GM12801 (cell line): ENCODE data around the gene PLXNA4.

Source experiments
- TF ChIP-seq, protein P1 (sequence below): IDR thresholded peaks from one replicate; pipeline ENCODE4 v1.5.1; 2011; ENCODE audit warnings: control low read depth; ENCODE audit not compliant: insufficient read length; ENCODE audit errors: extremely low read depth

The PLXNA4 gene

DNA sequence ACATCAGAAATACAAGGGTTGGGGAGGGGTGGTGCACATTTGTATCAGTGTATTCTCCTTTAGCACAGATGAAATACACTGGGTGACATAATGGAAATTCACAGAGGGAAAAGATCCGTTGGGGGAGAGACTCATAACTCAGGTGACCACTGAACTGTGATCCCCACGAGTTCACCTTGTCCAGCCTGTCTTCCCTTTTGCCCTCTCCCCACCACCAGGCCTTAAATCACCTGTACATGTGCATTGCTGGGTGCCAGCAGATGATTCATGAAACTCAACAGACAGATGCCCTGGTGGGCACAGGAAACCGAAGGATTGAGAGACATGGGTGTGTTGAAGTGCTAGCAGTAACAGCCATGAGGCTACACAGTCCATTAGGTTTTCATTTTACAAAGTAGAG is 253.3 kb downstream of the PLXNA4 start:
- TF ChIP-seq, protein P1, sequence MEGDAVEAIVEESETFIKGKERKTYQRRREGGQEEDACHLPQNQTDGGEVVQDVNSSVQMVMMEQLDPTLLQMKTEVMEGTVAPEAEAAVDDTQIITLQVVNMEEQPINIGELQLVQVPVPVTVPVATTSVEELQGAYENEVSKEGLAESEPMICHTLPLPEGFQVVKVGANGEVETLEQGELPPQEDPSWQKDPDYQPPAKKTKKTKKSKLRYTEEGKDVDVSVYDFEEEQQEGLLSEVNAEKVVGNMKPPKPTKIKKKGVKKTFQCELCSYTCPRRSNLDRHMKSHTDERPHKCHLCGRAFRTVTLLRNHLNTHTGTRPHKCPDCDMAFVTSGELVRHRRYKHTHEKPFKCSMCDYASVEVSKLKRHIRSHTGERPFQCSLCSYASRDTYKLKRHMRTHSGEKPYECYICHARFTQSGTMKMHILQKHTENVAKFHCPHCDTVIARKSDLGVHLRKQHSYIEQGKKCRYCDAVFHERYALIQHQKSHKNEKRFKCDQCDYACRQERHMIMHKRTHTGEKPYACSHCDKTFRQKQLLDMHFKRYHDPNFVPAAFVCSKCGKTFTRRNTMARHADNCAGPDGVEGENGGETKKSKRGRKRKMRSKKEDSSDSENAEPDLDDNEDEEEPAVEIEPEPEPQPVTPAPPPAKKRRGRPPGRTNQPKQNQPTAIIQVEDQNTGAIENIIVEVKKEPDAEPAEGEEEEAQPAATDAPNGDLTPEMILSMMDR, result no peak

DNA sequence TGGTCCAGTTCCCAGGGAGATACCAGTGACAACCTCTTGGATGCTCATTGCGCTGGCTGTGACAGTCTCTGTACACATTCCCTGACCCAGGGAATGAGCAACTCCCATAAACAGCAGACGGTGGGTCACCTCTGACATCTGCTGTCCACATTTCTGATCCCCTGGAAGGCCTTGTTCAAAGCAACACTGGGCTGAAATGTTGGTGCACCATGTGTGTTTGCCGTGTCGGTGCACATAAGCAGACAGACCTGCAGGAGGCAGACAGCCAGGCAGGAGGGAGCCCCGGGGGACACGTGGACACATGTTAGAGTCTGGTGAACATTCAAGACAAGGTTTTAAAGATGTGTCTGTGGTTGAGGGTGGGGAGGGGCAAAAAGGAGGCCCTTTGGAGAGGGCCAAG is 254.9 kb downstream of the PLXNA4 start:
- TF ChIP-seq, protein P1, result no peak

DNA sequence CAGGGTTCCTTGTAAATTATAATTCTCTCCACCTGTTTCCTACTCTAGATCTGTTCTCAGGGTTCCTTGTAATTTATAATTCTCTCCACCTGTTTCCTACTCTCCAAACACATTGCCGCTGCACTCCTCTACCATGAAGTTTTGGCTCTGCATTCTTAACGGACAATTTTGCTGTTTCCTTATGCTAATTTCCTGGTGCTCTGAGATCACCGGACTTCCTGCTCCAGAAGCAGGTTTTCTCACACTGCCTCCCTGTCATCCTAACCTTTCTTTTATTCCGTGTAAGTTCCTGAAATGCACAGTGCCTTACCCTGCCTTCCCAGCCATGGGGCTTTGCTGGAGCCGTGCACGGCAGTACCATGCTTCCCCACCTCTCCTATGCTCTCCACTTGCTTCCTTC is 256.8 kb downstream of the PLXNA4 start:
- TF ChIP-seq, protein P1, result no peak

DNA sequence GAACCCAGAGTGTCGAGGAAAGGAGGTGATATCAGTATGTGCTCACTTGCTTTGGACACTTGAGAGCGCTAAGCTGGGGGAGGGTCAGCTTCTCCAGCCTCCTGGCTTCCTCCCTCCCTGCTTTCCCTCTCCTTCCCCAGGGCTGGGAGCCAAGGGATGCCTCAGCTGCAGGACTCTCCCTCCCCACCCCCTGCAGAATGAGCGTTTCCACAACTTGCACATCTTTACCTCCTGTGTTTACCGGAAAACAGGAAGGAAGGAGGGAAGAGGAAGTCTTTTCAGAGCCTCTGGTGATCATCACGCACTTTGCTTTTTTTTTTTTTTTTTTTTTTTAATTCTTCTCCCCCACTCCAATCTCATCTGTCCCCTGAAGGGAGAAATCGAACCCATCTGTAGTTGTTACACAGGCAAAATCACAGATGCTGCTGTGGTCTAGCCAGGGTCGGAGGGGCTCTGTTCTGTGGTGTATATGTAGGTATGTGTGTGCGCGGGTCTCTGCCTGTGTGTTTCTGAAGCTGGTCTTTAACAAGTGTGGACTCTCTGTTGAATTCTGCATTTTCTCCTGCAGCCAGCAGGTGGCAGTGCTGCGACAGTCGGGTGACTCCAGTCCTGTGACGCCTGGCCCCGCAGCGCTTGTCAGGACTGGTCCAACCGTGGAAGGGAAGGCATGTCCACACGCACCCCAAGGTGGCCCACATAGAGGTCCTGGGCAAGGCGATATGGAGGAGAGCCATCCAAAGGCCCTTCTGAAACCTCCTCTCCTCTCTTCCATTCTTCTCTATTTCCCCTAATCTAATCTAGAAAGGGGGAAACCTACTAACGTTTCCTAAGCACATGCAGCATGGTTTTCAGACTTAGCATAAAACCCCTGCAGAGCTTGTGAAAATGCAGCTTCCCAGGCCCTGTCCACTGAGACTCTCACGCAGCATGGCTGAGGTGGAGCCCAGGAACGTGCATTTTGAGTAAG is 257.6 kb downstream of the PLXNA4 start:
- TF ChIP-seq, protein P1, result no peak

DNA sequence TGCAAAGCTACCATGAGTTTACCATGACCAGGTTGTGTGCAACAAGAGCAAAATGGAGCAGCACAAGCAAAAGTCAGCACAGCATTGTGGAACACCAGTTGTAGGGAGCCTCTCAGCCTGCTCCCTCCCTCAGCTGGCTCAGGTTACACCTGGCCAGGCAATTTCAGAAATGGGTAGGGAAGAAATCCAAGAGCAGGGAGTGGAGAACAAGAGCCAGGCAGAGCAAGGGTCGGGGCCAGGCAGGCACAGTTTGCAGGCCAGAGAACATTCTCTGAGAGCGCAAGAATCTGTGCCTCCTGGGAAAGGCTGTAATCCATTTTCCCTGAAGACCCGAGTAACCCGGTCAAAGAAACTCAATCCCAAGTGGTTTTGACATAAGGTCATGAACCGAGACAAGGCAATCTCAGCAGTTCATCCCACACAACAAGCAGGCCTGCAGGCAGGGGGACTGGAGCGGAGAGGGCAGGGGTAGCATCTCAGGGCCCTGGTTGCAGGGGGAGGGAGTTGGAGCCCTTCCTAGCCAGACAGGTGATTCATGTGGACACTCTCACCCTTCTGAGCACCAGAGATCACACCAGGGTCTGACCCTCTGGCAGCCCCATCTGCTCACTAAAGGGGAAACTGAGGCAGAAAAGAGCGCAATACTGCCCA is 258.4 kb downstream of the PLXNA4 start:
- TF ChIP-seq, protein P1, result no peak

DNA sequence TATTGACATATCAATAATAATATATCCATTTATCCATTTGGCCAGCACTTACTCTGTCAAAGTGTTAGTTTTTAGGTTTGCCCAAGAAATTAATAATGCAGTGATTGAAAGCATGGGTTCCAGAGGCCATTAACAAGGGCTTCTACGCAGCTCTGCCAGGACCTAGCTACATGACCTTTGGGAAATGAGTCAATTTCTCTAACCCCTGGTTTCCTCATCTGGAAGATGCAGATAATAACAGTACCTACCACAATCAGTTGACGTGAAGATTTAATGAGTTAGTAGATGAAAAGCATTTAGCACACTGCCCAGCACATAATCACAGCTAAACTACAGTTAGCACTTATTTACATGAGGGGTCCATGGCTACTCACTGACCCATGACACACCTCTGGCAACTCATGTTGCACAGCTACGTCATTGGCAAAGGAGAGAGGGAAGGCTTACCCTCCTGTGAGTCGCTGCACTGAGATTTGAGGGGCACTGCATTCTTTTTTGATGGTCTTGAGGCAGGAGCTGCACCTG is 263.7 kb downstream of the PLXNA4 start:
- TF ChIP-seq, protein P1, result no peak

DNA sequence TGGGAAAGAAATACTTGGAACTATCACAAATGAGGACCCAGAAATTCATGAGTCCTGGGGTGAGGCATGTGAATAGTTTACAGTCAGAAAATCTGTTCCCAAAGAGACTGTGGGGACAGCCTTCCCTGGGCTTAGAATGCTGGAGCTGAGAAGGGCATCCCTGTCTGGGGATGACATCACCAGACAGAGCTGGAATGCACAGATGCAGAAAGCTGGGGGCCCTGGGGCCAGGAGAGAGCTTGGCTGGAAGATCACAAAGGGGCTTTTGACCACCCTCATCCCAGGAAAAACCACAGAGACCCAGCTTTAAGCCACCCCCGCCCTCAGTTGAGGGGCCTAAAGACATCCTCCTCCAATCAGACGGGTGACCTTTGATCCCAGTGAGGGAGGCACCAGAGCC is 264.5 kb downstream of the PLXNA4 start:
- TF ChIP-seq, protein P1, result no peak
